Subcutaneous adipose tissue (tissue), 4 donors: ENCODE results near the gene PHYKPL. TPM values are rescaled to one million over a fixed set of nuclear protein-coding genes. Genes with fewer than 3 reads are reported as not detected.

Experiments
- CTCF ChIP-seq: fragments of 450-650 bp; IDR thresholded peaks from one replicate; pipeline ENCODE4 v1.5.1; 2016; ENCODE audit warnings: low read depth, mild to moderate bottlenecking, control low read depth, antibody characterized with exemption, moderate library complexity
- total RNA-seq, 4 donors: library from RNA; depleted of rRNA; stranded (reverse); fragments of >200 nt; gene quantifications; one replicate each; pipeline ENCODE4 v1.1.0, GENCODE V29; 2016

PHYKPL gene
- total RNA-seq, 4 donors from 2014 or later: 47.8 to 102 (median 73.3) TPM

- no peak for TF ChIP-seq CTCF
Observed at GRCh38 chr5:178237431-178238312, 5.1 kb upstream of the PHYKPL start.

GRCh38 chr5:178236679-178237078 is 4.1 kb upstream of the PHYKPL start:
- no peak for TF ChIP-seq CTCF

- no peak for TF ChIP-seq CTCF
Observed at GRCh38 chr5:178236126-178236525, 3.5 kb upstream of the PHYKPL start.

- no peak for TF ChIP-seq CTCF
Observed at GRCh38 chr5:178235588-178235974, 3.0 kb upstream of the PHYKPL start.

- TF ChIP-seq CTCF: no peak
Observed at GRCh38 chr5:178234750-178235587, 2.4 kb upstream of the PHYKPL start.

- no peak for TF ChIP-seq CTCF
Observed at GRCh38 chr5:178234121-178234749, 1.6 kb upstream of the PHYKPL start.
